Right lobe of liver (tissue), 4 donors: ENCODE results near the gene FOXE3.

Experiments used
- POLR2A ChIP-seq: fragments of 450-650 bp; IDR thresholded peaks from one replicate; pipeline ENCODE4 v1.6.1; 2017; ENCODE audit warnings: antibody characterized with exemption, mild to moderate bottlenecking
- TF ChIP-seq, protein P1 (sequence below), 4 donors: fragments of 200-600 bp in 3 of 4; fragments of 450-650 bp in 1 of 4; IDR thresholded peaks; one replicate each; pipeline versions ENCODE4 v1.5.1 to v1.8.0; 2016 to 2022; ENCODE audit warnings: antibody characterized with exemption in 4 of 4, mild to moderate bottlenecking in 2 of 4
- donor health status: DM: no; HTN: no; CAD: no.
- donor health status: DM: no; HTN: no; CAD: no.
- donor health status: DM: no; HTN: yes; CAD: no.

- TF ChIP-seq POLR2A, result no peak
- TF ChIP-seq, protein P1, sequence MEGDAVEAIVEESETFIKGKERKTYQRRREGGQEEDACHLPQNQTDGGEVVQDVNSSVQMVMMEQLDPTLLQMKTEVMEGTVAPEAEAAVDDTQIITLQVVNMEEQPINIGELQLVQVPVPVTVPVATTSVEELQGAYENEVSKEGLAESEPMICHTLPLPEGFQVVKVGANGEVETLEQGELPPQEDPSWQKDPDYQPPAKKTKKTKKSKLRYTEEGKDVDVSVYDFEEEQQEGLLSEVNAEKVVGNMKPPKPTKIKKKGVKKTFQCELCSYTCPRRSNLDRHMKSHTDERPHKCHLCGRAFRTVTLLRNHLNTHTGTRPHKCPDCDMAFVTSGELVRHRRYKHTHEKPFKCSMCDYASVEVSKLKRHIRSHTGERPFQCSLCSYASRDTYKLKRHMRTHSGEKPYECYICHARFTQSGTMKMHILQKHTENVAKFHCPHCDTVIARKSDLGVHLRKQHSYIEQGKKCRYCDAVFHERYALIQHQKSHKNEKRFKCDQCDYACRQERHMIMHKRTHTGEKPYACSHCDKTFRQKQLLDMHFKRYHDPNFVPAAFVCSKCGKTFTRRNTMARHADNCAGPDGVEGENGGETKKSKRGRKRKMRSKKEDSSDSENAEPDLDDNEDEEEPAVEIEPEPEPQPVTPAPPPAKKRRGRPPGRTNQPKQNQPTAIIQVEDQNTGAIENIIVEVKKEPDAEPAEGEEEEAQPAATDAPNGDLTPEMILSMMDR (IDR thresholded peaks at IDR 0.05), result no peak
These were observed 14.3 kb upstream of the FOXE3 start for GRCh38 chr1:47401761-47402160.
